Measurements from ENCODE around the gene CLIP1.

The CLIP1 gene

DNA sequence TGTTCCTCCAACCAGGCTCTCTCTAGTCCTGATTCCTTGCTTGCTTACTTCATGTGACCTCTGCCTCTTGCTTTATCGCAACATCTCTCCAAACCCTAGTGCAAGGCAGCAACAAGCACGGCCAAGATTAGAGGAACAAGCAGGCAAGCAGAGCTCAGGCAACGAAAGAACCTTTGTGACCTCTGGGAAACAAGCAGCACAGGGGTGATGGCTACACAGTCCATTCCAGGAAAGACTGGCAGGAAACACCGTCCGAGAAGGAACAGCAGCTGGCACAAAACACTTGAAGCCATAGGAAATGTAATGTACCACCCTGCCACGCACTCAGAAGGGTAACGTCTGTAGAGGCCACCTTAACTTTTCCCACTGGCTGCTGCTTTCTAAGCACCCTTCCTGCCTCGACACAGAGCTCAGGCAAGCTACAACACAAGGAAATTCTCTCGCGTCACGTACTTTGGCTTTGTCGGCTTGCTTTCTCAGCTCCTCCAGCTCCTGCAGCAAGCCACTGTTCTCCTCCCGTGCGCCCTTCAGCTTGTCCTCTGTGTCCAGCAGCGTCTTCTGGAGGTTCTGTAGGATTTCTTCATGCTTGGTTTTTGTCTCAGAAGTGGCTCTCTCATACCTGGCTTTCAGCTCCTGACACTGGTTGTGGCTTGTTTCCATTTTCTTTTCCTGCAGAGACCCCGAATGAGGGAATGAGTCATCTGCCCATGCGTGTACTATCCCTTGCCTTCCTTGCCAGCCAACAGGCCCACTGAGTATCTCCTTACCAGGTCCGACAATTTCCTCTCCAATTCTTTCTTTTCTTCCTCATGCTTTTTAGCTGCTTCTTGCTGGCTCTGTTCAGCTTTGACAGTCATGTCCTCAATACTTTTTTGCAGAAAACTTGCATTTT, 94.7 kb downstream of the CLIP1 start:
- no peak for DNase-seq (ENCODE audit: low spot score)
- CTCF ChIA-PET: interaction anchor here (0.6 to 1.0 kb wide), 3 partner anchors 13 to 230 kb away, joined by 3 to 4 read pairs (median 3); no protein-coding TSS in a partner anchor
- no peak overlapping the region for H3K27ac ChIP-seq
- POLR2A ChIA-PET (ENCODE audit: low non-redundant PET): no interaction called here
- TF ChIP-seq, protein P1, sequence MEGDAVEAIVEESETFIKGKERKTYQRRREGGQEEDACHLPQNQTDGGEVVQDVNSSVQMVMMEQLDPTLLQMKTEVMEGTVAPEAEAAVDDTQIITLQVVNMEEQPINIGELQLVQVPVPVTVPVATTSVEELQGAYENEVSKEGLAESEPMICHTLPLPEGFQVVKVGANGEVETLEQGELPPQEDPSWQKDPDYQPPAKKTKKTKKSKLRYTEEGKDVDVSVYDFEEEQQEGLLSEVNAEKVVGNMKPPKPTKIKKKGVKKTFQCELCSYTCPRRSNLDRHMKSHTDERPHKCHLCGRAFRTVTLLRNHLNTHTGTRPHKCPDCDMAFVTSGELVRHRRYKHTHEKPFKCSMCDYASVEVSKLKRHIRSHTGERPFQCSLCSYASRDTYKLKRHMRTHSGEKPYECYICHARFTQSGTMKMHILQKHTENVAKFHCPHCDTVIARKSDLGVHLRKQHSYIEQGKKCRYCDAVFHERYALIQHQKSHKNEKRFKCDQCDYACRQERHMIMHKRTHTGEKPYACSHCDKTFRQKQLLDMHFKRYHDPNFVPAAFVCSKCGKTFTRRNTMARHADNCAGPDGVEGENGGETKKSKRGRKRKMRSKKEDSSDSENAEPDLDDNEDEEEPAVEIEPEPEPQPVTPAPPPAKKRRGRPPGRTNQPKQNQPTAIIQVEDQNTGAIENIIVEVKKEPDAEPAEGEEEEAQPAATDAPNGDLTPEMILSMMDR (conservative IDR thresholded peaks at IDR 0.05; ENCODE audit: low read depth): no peak

DNA sequence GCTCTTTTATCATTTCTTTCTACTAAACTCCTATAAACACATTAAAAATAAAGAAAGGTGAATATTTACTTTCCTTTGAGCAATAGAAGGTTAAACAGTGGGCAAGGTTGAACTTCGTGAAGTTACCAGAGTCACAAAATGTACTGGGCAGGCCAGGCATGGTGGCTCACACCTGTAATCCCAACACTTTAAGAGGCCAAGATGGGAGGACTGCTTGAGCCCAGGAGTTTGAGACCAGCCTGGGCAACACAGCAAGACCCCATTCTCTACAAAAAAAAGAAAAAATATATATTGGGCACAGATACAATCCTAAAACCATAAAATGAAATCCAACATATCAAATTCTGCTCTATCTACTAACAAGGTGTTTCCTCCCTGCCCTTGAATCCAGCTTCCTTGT, 95.5 kb downstream of the CLIP1 start:
- no peak for DNase-seq (ENCODE audit: low spot score)
- H3K27ac ChIP-seq: no peak overlapping the region
- ChIA-PET POLR2A (ENCODE audit: low non-redundant PET) (no interaction called here), CTCF (interaction anchor here (1.0 kb wide), 1 partner anchor 14 kb away, joined by 4 read pairs; no protein-coding TSS in a partner anchor)
- TF ChIP-seq, protein P1 (conservative IDR thresholded peaks at IDR 0.05; ENCODE audit: low read depth): no peak

DNA sequence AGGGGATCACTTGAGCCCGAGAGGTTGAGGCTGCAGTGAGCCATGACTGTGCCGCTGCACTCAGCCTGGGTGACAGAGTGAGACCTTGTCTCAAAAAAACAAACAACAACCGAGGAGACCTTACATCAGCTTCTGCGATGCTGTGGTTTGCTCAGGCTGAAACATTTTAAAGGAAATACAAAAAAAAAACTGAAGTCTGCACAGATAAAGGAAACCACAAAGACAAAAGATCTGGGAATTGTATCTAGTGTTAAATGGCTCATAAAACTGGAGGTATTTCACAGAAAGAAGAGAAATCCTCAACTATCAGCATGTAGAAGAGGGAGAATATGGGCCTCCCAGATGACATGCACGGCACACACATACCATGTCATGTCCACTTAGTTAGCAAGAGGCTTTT, 95.9 kb downstream of the CLIP1 start:
- POLR2A ChIA-PET (ENCODE audit: low non-redundant PET): no interaction called here
- no peak overlapping the region for H3K27ac ChIP-seq
- TF ChIP-seq, protein P1 (conservative IDR thresholded peaks at IDR 0.05; ENCODE audit: low read depth): no peak
- CTCF ChIA-PET: interaction anchor here (0.6 kb wide), 1 partner anchor 47 kb away, joined by 6 read pairs; no protein-coding TSS in a partner anchor
- no peak for DNase-seq (ENCODE audit: low spot score)

DNA sequence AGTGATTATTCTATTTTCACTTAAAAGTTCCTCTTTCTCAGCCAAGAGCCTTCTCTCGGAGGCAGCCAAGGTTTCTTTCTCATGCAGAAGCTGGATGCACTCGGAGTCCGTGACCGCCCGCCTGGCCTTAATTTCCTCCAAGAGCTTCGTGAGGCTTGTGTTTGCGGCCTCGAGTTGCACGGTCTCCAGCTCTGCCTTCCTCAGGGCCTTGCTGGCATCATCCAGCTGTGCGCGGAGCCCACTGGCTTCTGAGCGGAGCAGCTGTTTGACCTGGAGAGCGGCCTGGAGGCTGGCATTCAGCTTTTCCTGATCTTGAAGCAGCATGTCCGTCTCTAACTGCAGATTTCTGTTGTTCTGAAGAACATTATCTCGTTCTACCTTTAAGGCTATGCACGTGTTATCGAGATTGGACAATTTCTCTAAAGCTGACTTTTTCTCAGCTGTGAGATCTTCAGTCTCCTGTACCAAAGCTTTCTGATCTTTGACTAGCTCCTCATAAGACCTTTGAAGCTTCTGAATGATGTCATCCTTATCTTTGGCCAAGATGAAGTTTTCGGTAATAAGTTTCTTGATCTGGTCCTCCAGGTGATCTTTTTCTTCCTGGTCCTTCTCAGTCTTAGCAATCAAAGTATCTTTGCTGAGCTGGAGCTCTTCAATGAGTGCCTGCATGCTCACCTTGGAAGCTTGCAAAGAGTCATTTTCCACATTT, 99.0 kb downstream of the CLIP1 start:
- H3K27ac ChIP-seq: no peak overlapping the region
- DNase-seq (ENCODE audit: low spot score): no peak
- TF ChIP-seq, protein P1 (conservative IDR thresholded peaks at IDR 0.05; ENCODE audit: low read depth): no peak
- POLR2A ChIA-PET (ENCODE audit: low non-redundant PET): no interaction called here
- CTCF ChIA-PET: interaction anchor here (0.7 to 3.3 kb wide), 6 partner anchors 11 to 783 kb away, joined by 3 to 12 read pairs (median 4); no protein-coding TSS in a partner anchor

DNA sequence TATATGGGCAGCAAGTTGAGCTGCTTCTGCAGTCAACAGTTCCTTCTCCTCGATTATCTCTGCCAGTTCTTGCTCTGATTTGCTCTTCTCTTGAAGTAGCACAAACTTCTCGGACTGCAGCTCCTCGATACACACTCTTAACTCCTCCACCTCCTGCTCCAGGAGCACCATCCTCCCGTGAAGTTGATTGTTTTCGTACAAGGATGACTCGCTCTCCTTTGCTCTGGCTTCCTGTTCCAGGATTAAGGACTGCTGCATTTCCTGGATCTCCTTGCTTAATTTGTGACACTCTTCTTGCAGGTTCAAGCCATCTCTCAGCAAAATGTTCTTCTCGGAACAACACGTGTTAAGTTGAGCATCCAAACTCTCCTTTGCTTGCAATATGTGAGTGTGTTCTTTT, 100.0 kb downstream of the CLIP1 start:
- no peak overlapping the region for H3K27ac ChIP-seq
- TF ChIP-seq, protein P1 (conservative IDR thresholded peaks at IDR 0.05; ENCODE audit: low read depth): no peak
- POLR2A ChIA-PET (ENCODE audit: low non-redundant PET): no interaction called here
- CTCF ChIA-PET: interaction anchor here (0.7 to 3.3 kb wide), 5 partner anchors 13 to 784 kb away, joined by 3 to 12 read pairs (median 4); no protein-coding TSS in a partner anchor
- no peak for DNase-seq (ENCODE audit: low spot score)

Data from RWPE1 (cell line).